Measurements from ENCODE around the gene ART5. TPM values are rescaled to one million over a fixed set of nuclear protein-coding genes. Genes with fewer than 3 reads are reported as not detected.

ART5 gene
- total RNA-seq, 1 experiment from 2014 or later = not detected

DNA sequence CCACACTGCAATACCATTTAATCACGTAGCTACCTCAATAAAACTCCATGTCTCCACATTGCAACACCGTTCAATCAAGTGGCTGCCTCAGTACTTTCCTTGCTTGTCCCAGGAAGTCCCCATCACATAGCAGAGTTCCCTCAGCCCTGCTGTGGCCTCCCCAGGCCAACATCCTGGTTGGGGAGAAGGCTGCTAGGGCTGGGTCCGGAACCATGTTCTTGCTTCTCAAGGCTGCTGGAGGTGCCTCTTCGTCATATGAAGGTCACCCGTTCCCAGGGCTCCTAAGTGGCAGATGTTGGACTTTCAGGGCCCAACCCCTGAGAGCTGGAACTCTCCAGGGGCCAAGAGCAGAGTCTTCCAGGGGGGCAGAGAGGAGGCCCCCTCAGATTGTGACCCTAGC, 3.3 kb downstream of the ART5 start:
- no peak overlapping the region for H3K4me2 ChIP-seq (ENCODE audit: low read length)
- no peaks in the 10 kb centered on the region for H3K27me3 ChIP-seq (ENCODE audit: low read length)
- H3K4me1 ChIP-seq (ENCODE audit: insufficient read depth, low read length) = peaks cover 7% of the 10 kb centered on the region; the same call in 1 of the 2 replicates
- H3K79me2 ChIP-seq (ENCODE audit: low read length) = no peaks in the 10 kb centered on the region
- H3K9me2 ChIP-seq (replicated peaks; ENCODE audit: low read length) = no peaks in the 10 kb centered on the region
- no peak overlapping the region for H2AFZ ChIP-seq (ENCODE audit: low read length)
- no peaks in the 10 kb centered on the region for H3F3A ChIP-seq (ENCODE audit: low read length, unreplicated experiment)
- DNase-seq = no peak
- no peaks in the 10 kb centered on the region for H3K9me3 ChIP-seq (ENCODE audit: low read length)
- no peaks in the 10 kb centered on the region for H4K20me1 ChIP-seq (ENCODE audit: low read length)
- BruUV-seq (replicated peaks) = no TSS peak
- no peak overlapping the region for H3K27ac ChIP-seq (ENCODE audit: low read length)
- POLR2A ChIA-PET (ENCODE audit: unreplicated experiment) = interaction anchor here (0.7 kb wide), 1 partner anchor 13 kb away, joined by 3 read pairs; no protein-coding TSS in a partner anchor
- CTCF ChIA-PET = no interaction called here
- H3K36me3 ChIP-seq (ENCODE audit: low read depth, low read length) = no peaks in the 10 kb centered on the region
- H3K9ac ChIP-seq (ENCODE audit: low read length) = no peak overlapping the region
- no peak overlapping the region for H3K4me3 ChIP-seq (ENCODE audit: low read length)
- TF ChIP-seq EZH2phosphoT487 (IDR thresholded peaks at IDR 0.05; ENCODE audit: borderline replicate concordance, low read length) (no peak), EZH2 (IDR thresholded peaks at IDR 0.05; ENCODE audit: low read length, unreplicated experiment) (no peak)
- TF ChIP-seq, protein P1, sequence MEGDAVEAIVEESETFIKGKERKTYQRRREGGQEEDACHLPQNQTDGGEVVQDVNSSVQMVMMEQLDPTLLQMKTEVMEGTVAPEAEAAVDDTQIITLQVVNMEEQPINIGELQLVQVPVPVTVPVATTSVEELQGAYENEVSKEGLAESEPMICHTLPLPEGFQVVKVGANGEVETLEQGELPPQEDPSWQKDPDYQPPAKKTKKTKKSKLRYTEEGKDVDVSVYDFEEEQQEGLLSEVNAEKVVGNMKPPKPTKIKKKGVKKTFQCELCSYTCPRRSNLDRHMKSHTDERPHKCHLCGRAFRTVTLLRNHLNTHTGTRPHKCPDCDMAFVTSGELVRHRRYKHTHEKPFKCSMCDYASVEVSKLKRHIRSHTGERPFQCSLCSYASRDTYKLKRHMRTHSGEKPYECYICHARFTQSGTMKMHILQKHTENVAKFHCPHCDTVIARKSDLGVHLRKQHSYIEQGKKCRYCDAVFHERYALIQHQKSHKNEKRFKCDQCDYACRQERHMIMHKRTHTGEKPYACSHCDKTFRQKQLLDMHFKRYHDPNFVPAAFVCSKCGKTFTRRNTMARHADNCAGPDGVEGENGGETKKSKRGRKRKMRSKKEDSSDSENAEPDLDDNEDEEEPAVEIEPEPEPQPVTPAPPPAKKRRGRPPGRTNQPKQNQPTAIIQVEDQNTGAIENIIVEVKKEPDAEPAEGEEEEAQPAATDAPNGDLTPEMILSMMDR (conservative IDR thresholded peaks at IDR 0.05; ENCODE audit: low read depth, low read length) = no peak
- no peak for ATAC-seq
- intact Hi-C loops (cut with micrococcal nuclease) = no loop called here

DNA sequence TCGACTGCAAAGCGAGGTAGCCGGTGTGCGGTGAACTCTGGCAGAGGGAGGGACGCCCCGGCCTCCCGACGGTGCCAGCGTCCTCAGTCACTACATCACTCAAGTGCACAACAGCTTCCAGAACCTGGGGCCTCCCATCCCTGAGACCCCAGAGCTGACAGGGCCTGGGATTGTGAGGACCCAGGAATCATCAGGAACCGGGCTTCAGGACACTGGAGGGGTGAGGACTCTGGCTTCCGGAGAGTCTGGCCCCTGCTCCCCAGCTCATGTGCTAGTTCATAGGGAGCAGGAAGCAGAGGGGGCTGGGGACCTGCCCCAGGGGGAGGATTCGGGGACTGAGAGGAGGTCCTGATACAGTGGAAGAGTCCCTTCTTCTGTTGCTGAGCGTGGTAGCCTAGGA, 4.6 kb downstream of the ART5 start:
- H3K9ac ChIP-seq (ENCODE audit: low read length) = no peak overlapping the region
- BruUV-seq (replicated peaks) = no TSS peak
- H3K27ac ChIP-seq (ENCODE audit: low read length) = no peak overlapping the region
- DNase-seq (no peak), ATAC-seq (no peak)
- peaks cover under 1% of the 10 kb centered on the region; the same call in 1 of the 2 replicates for H3K4me1 ChIP-seq (ENCODE audit: insufficient read depth, low read length)
- no peaks in the 10 kb centered on the region for H3K9me3 ChIP-seq (ENCODE audit: low read length)
- intact Hi-C loops (cut with micrococcal nuclease) = no loop called here
- TF ChIP-seq, protein P1 (conservative IDR thresholded peaks at IDR 0.05; ENCODE audit: low read depth, low read length) = no peak
- TF ChIP-seq EZH2phosphoT487 (IDR thresholded peaks at IDR 0.05; ENCODE audit: borderline replicate concordance, low read length) = no peak
- no peak for TF ChIP-seq EZH2 (IDR thresholded peaks at IDR 0.05; ENCODE audit: low read length, unreplicated experiment)
- H3K36me3 ChIP-seq (ENCODE audit: low read depth, low read length) = no peaks in the 10 kb centered on the region
- CTCF ChIA-PET = no interaction called here
- H3K27me3 ChIP-seq (ENCODE audit: low read length) = no peaks in the 10 kb centered on the region
- POLR2A ChIA-PET (ENCODE audit: unreplicated experiment) = no interaction called here
- H3F3A ChIP-seq (ENCODE audit: low read length, unreplicated experiment) = no peaks in the 10 kb centered on the region
- no peak overlapping the region for H3K4me2 ChIP-seq (ENCODE audit: low read length)
- no peak overlapping the region for H3K4me3 ChIP-seq (ENCODE audit: low read length)
- no peak overlapping the region for H2AFZ ChIP-seq (ENCODE audit: low read length)
- no peaks in the 10 kb centered on the region for H4K20me1 ChIP-seq (ENCODE audit: low read length)
- no peaks in the 10 kb centered on the region for H3K9me2 ChIP-seq (replicated peaks; ENCODE audit: low read length)
- no peaks in the 10 kb centered on the region for H3K79me2 ChIP-seq (ENCODE audit: low read length)

DNA sequence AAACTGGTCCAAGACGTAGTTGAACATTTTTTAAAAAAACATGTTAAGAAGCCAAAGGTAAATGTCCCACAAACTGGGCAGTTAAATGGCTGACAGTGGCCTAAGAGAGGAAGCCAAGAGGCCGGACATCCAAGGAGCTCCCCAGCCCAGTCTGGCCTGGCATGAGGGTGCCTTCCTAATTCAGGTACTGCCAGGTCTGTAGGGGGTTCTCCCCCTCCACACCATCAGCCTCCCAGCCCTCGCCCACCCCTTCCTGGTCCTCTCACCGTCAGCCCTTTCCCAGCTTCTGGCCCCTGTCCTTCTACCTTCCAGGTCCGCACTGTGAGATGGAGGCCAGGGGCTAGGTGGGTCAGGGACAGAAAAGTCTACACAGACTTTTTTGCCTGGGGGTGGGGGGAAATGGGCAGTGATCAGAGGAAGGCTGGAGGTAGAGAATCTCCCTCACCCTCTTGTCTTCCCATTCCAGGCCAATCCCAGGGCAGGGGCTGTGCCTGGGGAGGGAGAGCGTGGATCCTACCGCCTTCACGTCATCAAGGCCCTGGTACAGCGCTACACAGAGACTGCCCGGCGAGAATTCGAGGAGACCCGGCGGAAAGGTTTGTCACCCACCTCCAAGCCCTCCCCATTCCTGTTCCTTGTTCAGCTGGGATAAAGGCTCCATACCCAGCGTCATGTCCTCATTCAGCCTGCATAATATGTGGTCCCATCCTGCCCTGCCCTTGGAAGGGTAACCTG, 6.0 kb downstream of the ART5 start:
- H3K4me3 ChIP-seq (ENCODE audit: low read length) = no peak overlapping the region
- no peaks in the 10 kb centered on the region for H3K27me3 ChIP-seq (ENCODE audit: low read length)
- no peaks in the 10 kb centered on the region for H3F3A ChIP-seq (ENCODE audit: low read length, unreplicated experiment)
- ChIA-PET CTCF (no interaction called here), POLR2A (ENCODE audit: unreplicated experiment) (no interaction called here)
- TF ChIP-seq, protein P1 (conservative IDR thresholded peaks at IDR 0.05; ENCODE audit: low read depth, low read length) = no peak
- TF ChIP-seq EZH2 (IDR thresholded peaks at IDR 0.05; ENCODE audit: low read length, unreplicated experiment) (no peak), EZH2phosphoT487 (IDR thresholded peaks at IDR 0.05; ENCODE audit: borderline replicate concordance, low read length) (no peak)
- DNase-seq (no peak), ATAC-seq (no peak)
- H3K79me2 ChIP-seq (ENCODE audit: low read length) = no peaks in the 10 kb centered on the region
- BruUV-seq (replicated peaks) = no TSS peak
- H3K27ac ChIP-seq (ENCODE audit: low read length) = no peak overlapping the region
- no peak overlapping the region for H3K9ac ChIP-seq (ENCODE audit: low read length)
- no peak overlapping the region for H2AFZ ChIP-seq (ENCODE audit: low read length)
- H4K20me1 ChIP-seq (ENCODE audit: low read length) = no peaks in the 10 kb centered on the region
- intact Hi-C loops (cut with micrococcal nuclease) = no loop called here
- no peaks in the 10 kb centered on the region for H3K9me3 ChIP-seq (ENCODE audit: low read length)
- H3K4me2 ChIP-seq (ENCODE audit: low read length) = no peak overlapping the region
- no peaks in the 10 kb centered on the region for H3K36me3 ChIP-seq (ENCODE audit: low read depth, low read length)
- no peaks in the 10 kb centered on the region for H3K9me2 ChIP-seq (replicated peaks; ENCODE audit: low read length)
- no peaks in the 10 kb centered on the region for H3K4me1 ChIP-seq (ENCODE audit: insufficient read depth, low read length)

All from PC-3 (cell line).